Suprapubic skin (tissue), 4 donors: ENCODE measurements around the gene RIMS1. TPM values are rescaled to one million over a fixed set of nuclear protein-coding genes. Genes with fewer than 3 reads are reported as not detected.

Experiments used
- DNase-seq, 2 donors: peaks; one replicate each; pipeline ENCODE4 v3.0.0-alpha.2; 2019; ENCODE audit warnings: low spot score in 2 of 2
- H3K27ac ChIP-seq: fragments of 200-600 bp; sonication (generic); one replicate; pipeline ENCODE4 v1.5.1; 2019
- H3K27me3 ChIP-seq: fragments of 200-600 bp; sonication (generic); one replicate; pipeline ENCODE4 v1.5.1; 2019
- H3K36me3 ChIP-seq: fragments of 200-600 bp; sonication (generic); one replicate; pipeline ENCODE4 v1.5.1; 2019
- H3K4me1 ChIP-seq: fragments of 200-600 bp; sonication (generic); one replicate; pipeline ENCODE4 v1.5.1; 2019
- H3K4me3 ChIP-seq: fragments of 200-600 bp; sonication (generic); one replicate; pipeline ENCODE4 v1.5.1; 2019; ENCODE audit warnings: mild to moderate bottlenecking
- H3K9me3 ChIP-seq: fragments of 200-600 bp; sonication (generic); one replicate; pipeline ENCODE4 v1.5.1; 2019
- EP300 ChIP-seq: sonication (generic); formaldehyde crosslinking; IDR thresholded peaks from one replicate; pipeline ENCODE4 v1.6.1; 2017; ENCODE audit warnings: antibody characterized with exemption
- POLR2A ChIP-seq, 2 donors: fragments of 450-650 bp; IDR thresholded peaks; one replicate each; pipeline ENCODE4 v1.6.1; 2017; ENCODE audit warnings: antibody characterized with exemption in 2 of 2, mild to moderate bottlenecking in 2 of 2, moderate library complexity in 2 of 2
- POLR2AphosphoS5 ChIP-seq, 3 donors: sonication (generic); formaldehyde crosslinking; IDR thresholded peaks; one replicate each; pipeline ENCODE4 v1.6.1; 2017; ENCODE audit warnings: antibody characterized with exemption in 3 of 3
- WGBS: methylation state at CpG from one replicate; pipeline ENCODE4 v1.1.5; 2018; 5-methylcytosine and 5-hydroxymethylcytosine counted together
- total RNA-seq, 4 donors: library from RNA; depleted of rRNA; stranded (reverse); fragments of >200 nt; gene quantifications; one replicate each; pipeline ENCODE4 v1.1.0, GENCODE V29; 2016
- TF ChIP-seq, protein P1 (sequence below), 2 donors: fragments of 200-600 bp in 1 of 2; fragments of 450-650 bp in 1 of 2; sonication (generic) in 1 of 2; IDR thresholded peaks; one replicate each; pipeline ENCODE4 v1.5.1; 2016 to 2019; ENCODE audit warnings: antibody characterized with exemption in 2 of 2, mild to moderate bottlenecking in 1 of 2, moderate library complexity in 1 of 2

The RIMS1 gene
- total RNA-seq, 4 donors from 2014 or later = 2.9 to 9.7 (median 4.5) TPM

GRCh38 chr6:72048080-72048479 lies 161.7 kb downstream of the RIMS1 start:
- no peak overlapping the region for H3K4me3 ChIP-seq
- H3K9me3 ChIP-seq = no peaks in the 10 kb centered on the region
- DNase-seq = no peak
- no peaks in the 10 kb centered on the region for H3K27me3 ChIP-seq
- TF ChIP-seq POLR2A (IDR thresholded peaks at IDR 0.05) (no peak), POLR2AphosphoS5 (IDR thresholded peaks at IDR 0.05) (no peak), EP300 (no peak)
- TF ChIP-seq, protein P1, sequence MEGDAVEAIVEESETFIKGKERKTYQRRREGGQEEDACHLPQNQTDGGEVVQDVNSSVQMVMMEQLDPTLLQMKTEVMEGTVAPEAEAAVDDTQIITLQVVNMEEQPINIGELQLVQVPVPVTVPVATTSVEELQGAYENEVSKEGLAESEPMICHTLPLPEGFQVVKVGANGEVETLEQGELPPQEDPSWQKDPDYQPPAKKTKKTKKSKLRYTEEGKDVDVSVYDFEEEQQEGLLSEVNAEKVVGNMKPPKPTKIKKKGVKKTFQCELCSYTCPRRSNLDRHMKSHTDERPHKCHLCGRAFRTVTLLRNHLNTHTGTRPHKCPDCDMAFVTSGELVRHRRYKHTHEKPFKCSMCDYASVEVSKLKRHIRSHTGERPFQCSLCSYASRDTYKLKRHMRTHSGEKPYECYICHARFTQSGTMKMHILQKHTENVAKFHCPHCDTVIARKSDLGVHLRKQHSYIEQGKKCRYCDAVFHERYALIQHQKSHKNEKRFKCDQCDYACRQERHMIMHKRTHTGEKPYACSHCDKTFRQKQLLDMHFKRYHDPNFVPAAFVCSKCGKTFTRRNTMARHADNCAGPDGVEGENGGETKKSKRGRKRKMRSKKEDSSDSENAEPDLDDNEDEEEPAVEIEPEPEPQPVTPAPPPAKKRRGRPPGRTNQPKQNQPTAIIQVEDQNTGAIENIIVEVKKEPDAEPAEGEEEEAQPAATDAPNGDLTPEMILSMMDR (IDR thresholded peaks at IDR 0.05) = no peak
- H3K27ac ChIP-seq = no peak overlapping the region
- WGBS = 57% methylated on average over 2 of the region's 2 CpGs
- H3K36me3 ChIP-seq = no peaks in the 10 kb centered on the region
- no peaks in the 10 kb centered on the region for H3K4me1 ChIP-seq

GRCh38 chr6:72049376-72049775 lies 163.0 kb downstream of the RIMS1 start:
- no peak overlapping the region for H3K27ac ChIP-seq
- H3K27me3 ChIP-seq = no peaks in the 10 kb centered on the region
- no peak overlapping the region for H3K4me3 ChIP-seq
- 86% methylated on average over 3 of the region's 3 CpGs for WGBS
- no peaks in the 10 kb centered on the region for H3K4me1 ChIP-seq
- no peaks in the 10 kb centered on the region for H3K36me3 ChIP-seq
- no peaks in the 10 kb centered on the region for H3K9me3 ChIP-seq
- TF ChIP-seq POLR2A (IDR thresholded peaks at IDR 0.05) (no peak), EP300 (no peak), POLR2AphosphoS5 (IDR thresholded peaks at IDR 0.05) (no peak)
- TF ChIP-seq, protein P1 (IDR thresholded peaks at IDR 0.05) = no peak
- DNase-seq = no peak

DNA sequence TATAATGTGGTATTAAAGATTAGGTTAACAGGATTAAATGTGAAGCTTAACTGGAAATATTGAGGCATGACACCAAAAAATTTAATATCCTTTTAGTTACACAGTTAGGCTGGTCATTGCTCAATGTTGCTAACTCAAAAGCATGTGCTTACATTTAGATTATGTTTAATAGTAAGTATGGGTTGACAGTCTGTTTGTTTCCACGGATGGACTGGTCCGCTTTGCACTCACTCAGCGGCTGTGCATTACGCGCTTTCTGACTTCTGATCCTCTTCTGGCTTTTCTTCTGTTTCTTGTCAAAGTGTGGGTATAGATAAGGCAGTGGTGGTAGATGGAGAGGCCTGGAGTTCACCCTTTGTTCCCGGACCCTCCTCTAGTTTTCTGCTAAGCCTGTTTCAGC lies 174.9 kb downstream of the RIMS1 start:
- TF ChIP-seq, protein P1 (IDR thresholded peaks at IDR 0.05) = no peak
- TF ChIP-seq EP300 = no peak
- TF ChIP-seq POLR2AphosphoS5 (IDR thresholded peaks at IDR 0.05) = no peak
- no peaks in the 10 kb centered on the region for H3K4me1 ChIP-seq
- 65% methylated on average over 6 of the region's 6 CpGs for WGBS
- no peaks in the 10 kb centered on the region for H3K36me3 ChIP-seq
- H3K4me3 ChIP-seq = no peak overlapping the region
- DNase-seq = no peak
- H3K27ac ChIP-seq = no peak overlapping the region
- no peaks in the 10 kb centered on the region for H3K9me3 ChIP-seq
- H3K27me3 ChIP-seq = no peaks in the 10 kb centered on the region

GRCh38 chr6:72064399-72064975 lies 178.1 kb downstream of the RIMS1 start:
- no peaks in the 10 kb centered on the region for H3K9me3 ChIP-seq
- WGBS = 90% methylated on average over 7 of the region's 7 CpGs
- no peak overlapping the region for H3K27ac ChIP-seq
- TF ChIP-seq EP300 (no peak), POLR2AphosphoS5 (IDR thresholded peaks at IDR 0.05) (no peak), POLR2A (IDR thresholded peaks at IDR 0.05) (no peak)
- TF ChIP-seq, protein P1 (IDR thresholded peaks at IDR 0.05) = no peak
- H3K27me3 ChIP-seq = no peaks in the 10 kb centered on the region
- no peaks in the 10 kb centered on the region for H3K4me1 ChIP-seq
- DNase-seq = no peak
- H3K4me3 ChIP-seq = no peak overlapping the region
- H3K36me3 ChIP-seq = no peaks in the 10 kb centered on the region

GRCh38 chr6:72078096-72078495 lies 191.7 kb downstream of the RIMS1 start:
- no peak overlapping the region for H3K27ac ChIP-seq

More at GRCh38 chr6:72078096-72078495, 191.7 kb downstream of the RIMS1 start:
- TF ChIP-seq POLR2A (IDR thresholded peaks at IDR 0.05) (no peak), POLR2AphosphoS5 (IDR thresholded peaks at IDR 0.05) (no peak), EP300 (no peak)
- TF ChIP-seq, protein P1 (IDR thresholded peaks at IDR 0.05) = no peak
- DNase-seq = no peak
- 88% methylated on average over 1 of the region's 1 CpG for WGBS
- Histone ChIP-seq H3K9me3 (no peaks in the 10 kb centered on the region), H3K27me3 (no peaks in the 10 kb centered on the region), H3K4me1 (no peaks in the 10 kb centered on the region), H3K4me3 (no peak overlapping the region), H3K36me3 (no peaks in the 10 kb centered on the region)
